Neural cell (in vitro differentiated cells): ENCODE results near the gene KLC4. TPM values are rescaled to one million over a fixed set of nuclear protein-coding genes. Genes with fewer than 3 reads are reported as not detected.
A peak's percentile ranks its signal among the peaks of the same experiment; 100 is the strongest.

Source experiments
- H2AFZ ChIP-seq: fragments of 200-600, 300-800 bp; sonication (generic), shearing (Covaris generic); 2 replicates; pipeline ENCODE4 v1.6.0; 2014; ENCODE audit warnings: low read depth, mild to moderate bottlenecking, antibody characterized with exemption, low read length, moderate library complexity
- H3F3A ChIP-seq: fragments of 200-600 bp; shearing (Covaris generic); 2 replicates; pipeline ENCODE4 v1.6.1; 2016; ENCODE audit warnings: mild to moderate bottlenecking, moderate library complexity, mixed read lengths, antibody characterized with exemption, low read length; ENCODE audit not compliant: insufficient read depth, poor library complexity, severe bottlenecking
- H3K27ac ChIP-seq: fragments of 200-600, 300-800 bp; sonication (generic), shearing (Covaris generic); 2 replicates; pipeline ENCODE4 v1.5.1; 2014; ENCODE audit warnings: mild to moderate bottlenecking, low read length, moderate library complexity
- H3K27me3 ChIP-seq: fragments of 300-800, 200-600 bp; sonication (generic), shearing (Covaris generic); 2 replicates; pipeline ENCODE4 v1.6.0; 2014; ENCODE audit warnings: mild to moderate bottlenecking, low read depth, low read length, moderate library complexity; ENCODE audit not compliant: insufficient read depth
- H3K36me3 ChIP-seq: fragments of 300-800, 200-600 bp; sonication (generic), shearing (Covaris generic); 2 replicates; pipeline ENCODE4 v1.5.1; 2014; ENCODE audit warnings: mild to moderate bottlenecking, antibody characterized with exemption, low read length, moderate library complexity; ENCODE audit not compliant: insufficient read depth
- H3K4me2 ChIP-seq: fragments of 300-800, 200-600 bp; sonication (generic), shearing (Covaris generic); 2 replicates; pipeline ENCODE4 v1.6.0; 2014; ENCODE audit warnings: mild to moderate bottlenecking, low read length
- H3K4me3 ChIP-seq: fragments of 300-800, 200-600 bp; sonication (generic), shearing (Covaris generic); 2 replicates; pipeline ENCODE4 v1.5.1; 2014; ENCODE audit warnings: mild to moderate bottlenecking, low read length, moderate library complexity
- H3K79me2 ChIP-seq: fragments of 200-600 bp; shearing (Covaris generic); replicated peaks from 2 replicates; pipeline ENCODE4 v1.6.0; 2014; ENCODE audit warnings: mild to moderate bottlenecking, low read length, moderate library complexity; ENCODE audit not compliant: insufficient read depth
- H3K9ac ChIP-seq: fragments of 300-800, 200-600 bp; sonication (generic), shearing (Covaris generic); 2 replicates; pipeline ENCODE4 v1.6.1; 2016; ENCODE audit warnings: mild to moderate bottlenecking, low read length, mixed read lengths
- H3K9me2 ChIP-seq: fragments of 200-600 bp; shearing (Covaris generic); 2 replicates; pipeline ENCODE4 v1.6.1; 2016; ENCODE audit warnings: mild to moderate bottlenecking, low read length, mixed read lengths; ENCODE audit not compliant: insufficient read depth
- H3K9me3 ChIP-seq: fragments of 200-600, 300-800 bp; sonication (generic), shearing (Covaris generic); 2 replicates; pipeline ENCODE4 v1.6.1; 2016; ENCODE audit warnings: mild to moderate bottlenecking, mixed run types, low read length, moderate library complexity, mixed read lengths
- H4K20me1 ChIP-seq: fragments of 200-600 bp; shearing (Covaris generic); 2 replicates; pipeline ENCODE4 v1.6.1; 2016; ENCODE audit warnings: mild to moderate bottlenecking, mixed run types; ENCODE audit not compliant: insufficient read depth
- EP300 ChIP-seq: fragments of 450-650 bp; conservative IDR thresholded peaks from 2 replicates; pipeline ENCODE4 v1.6.1; 2014; ENCODE audit warnings: antibody characterized with exemption, mild to moderate bottlenecking, moderate library complexity; ENCODE audit not compliant: poor library complexity, severe bottlenecking
- MXI1 ChIP-seq: fragments of 450-650 bp; conservative IDR thresholded peaks from 2 replicates; pipeline ENCODE4 v1.6.1; 2014; ENCODE audit warnings: antibody characterized with exemption, mild to moderate bottlenecking; ENCODE audit not compliant: poor library complexity, severe bottlenecking
- RAD21 ChIP-seq: fragments of 450-650 bp; conservative IDR thresholded peaks from 2 replicates; pipeline ENCODE4 v1.6.1; 2014; ENCODE audit warnings: antibody characterized with exemption, mild to moderate bottlenecking, moderate library complexity
- SMC3 ChIP-seq: fragments of 450-650 bp; conservative IDR thresholded peaks from 2 replicates; pipeline ENCODE4 v1.6.1; 2014; ENCODE audit warnings: antibody characterized with exemption, mild to moderate bottlenecking, moderate library complexity; ENCODE audit not compliant: poor library complexity
- TAF1 ChIP-seq: IDR thresholded peaks from 2 replicates; pipeline ENCODE4 v1.6.1; 2012; ENCODE audit warnings: low read depth
- polyA plus RNA-seq: library from polyadenylated mRNA; depleted of rRNA; stranded (reverse); fragments of >200 nt; gene quantifications from 2 replicates; pipeline ENCODE4 v1.2.3, GENCODE V29; 2014
- TF ChIP-seq, protein P1 (sequence below): IDR thresholded peaks from 2 replicates; pipeline ENCODE4 v1.6.1; 2012; ENCODE audit warnings: borderline replicate concordance
- TF ChIP-seq, protein P2 (sequence below): fragments of 450-650 bp; IDR thresholded peaks from 2 replicates; pipeline ENCODE4 v1.5.1; 2014; ENCODE audit warnings: antibody characterized with exemption, mild to moderate bottlenecking, moderate library complexity; ENCODE audit not compliant: poor library complexity, severe bottlenecking

Gene KLC4
- polyA plus RNA-seq, 1 donor from 2014 or later: 75.3 TPM

DNA sequence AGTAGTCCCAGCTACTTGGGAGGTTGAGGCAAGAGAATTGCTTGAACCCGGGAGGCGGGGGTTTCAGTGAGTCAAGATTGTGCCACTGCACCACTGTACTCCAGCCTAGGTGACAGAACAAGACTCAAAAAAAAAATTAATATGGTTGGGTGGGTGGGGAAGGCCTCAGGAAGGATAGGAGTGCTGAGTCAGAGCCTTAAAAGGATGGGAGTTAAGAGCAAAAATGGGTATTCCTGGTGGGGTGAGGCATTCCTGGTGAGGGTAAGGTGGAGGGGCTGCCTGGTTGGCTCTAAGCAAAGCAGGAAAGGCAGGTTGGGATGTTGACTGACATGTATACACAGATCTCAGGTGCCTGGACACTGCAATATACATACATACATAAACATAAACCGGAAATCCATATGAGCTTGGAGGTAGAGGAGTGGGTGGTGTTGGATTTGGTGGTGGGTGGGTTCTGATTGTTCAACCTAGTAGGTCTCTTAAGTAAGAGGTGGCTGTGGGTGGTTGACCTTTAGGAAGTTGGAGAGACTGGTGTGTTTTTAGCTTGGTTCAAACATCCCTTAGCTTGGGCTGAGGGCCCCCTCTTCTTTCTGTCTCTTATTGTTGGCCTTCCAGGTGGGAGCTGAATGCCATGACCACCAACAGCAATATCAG, 39.3 kb upstream of the KLC4 start:
- no peak for TF ChIP-seq EP300
- Histone ChIP-seq H3K79me2 (peaks cover 23% of the 10 kb centered on the region), H3K4me2 (no peak overlapping the region), H3K27ac (no peak overlapping the region), H2AFZ (no peak overlapping the region), H3K9me2 (no peaks in the 10 kb centered on the region), H4K20me1 (no peaks in the 10 kb centered on the region), H3K4me3 (no peak overlapping the region), H3K27me3 (no peaks in the 10 kb centered on the region), H3K9ac (no peak overlapping the region), H3F3A (no peaks in the 10 kb centered on the region), H3K9me3 (no peaks in the 10 kb centered on the region), H3K36me3 (no peaks in the 10 kb centered on the region)

DNA sequence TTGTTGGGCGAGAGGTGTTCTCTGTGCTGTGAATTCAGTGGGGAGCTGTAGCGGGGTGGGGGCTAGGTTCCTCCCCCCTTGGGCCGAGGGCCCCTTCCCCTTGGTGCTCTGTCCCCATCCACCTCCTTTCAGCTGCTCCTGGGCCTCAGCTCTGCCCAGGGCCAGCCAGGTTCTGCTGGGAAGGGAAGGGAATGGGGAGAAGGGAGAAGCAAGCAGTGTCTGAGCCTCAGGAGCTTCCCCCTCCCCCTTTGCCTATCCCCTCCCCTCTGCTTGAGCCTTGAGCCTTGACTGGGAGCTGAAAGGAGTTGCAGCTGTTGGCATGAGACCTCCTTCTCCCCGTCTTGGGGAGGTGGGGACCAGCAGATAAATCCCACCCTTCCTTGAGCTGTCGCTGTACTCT, 38.6 kb upstream of the KLC4 start:
- Histone ChIP-seq H3K27ac (peak overlapping the region; percentile 84), H3K79me2 (peaks cover 16% of the 10 kb centered on the region), H3K9me3 (no peaks in the 10 kb centered on the region), H3F3A (no peaks in the 10 kb centered on the region), H3K36me3 (no peaks in the 10 kb centered on the region), H3K9ac (peak overlapping the region; percentile 89), H3K4me2 (peak overlapping the region; percentile 80), H3K9me2 (no peaks in the 10 kb centered on the region), H4K20me1 (no peaks in the 10 kb centered on the region), H2AFZ (peak overlapping the region; percentile 45), H3K27me3 (no peaks in the 10 kb centered on the region), H3K4me3 (peak overlapping the region; percentile 86)
- TF ChIP-seq, protein P1, sequence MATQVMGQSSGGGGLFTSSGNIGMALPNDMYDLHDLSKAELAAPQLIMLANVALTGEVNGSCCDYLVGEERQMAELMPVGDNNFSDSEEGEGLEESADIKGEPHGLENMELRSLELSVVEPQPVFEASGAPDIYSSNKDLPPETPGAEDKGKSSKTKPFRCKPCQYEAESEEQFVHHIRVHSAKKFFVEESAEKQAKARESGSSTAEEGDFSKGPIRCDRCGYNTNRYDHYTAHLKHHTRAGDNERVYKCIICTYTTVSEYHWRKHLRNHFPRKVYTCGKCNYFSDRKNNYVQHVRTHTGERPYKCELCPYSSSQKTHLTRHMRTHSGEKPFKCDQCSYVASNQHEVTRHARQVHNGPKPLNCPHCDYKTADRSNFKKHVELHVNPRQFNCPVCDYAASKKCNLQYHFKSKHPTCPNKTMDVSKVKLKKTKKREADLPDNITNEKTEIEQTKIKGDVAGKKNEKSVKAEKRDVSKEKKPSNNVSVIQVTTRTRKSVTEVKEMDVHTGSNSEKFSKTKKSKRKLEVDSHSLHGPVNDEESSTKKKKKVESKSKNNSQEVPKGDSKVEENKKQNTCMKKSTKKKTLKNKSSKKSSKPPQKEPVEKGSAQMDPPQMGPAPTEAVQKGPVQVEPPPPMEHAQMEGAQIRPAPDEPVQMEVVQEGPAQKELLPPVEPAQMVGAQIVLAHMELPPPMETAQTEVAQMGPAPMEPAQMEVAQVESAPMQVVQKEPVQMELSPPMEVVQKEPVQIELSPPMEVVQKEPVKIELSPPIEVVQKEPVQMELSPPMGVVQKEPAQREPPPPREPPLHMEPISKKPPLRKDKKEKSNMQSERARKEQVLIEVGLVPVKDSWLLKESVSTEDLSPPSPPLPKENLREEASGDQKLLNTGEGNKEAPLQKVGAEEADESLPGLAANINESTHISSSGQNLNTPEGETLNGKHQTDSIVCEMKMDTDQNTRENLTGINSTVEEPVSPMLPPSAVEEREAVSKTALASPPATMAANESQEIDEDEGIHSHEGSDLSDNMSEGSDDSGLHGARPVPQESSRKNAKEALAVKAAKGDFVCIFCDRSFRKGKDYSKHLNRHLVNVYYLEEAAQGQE: no peak
- TF ChIP-seq, protein P2, sequence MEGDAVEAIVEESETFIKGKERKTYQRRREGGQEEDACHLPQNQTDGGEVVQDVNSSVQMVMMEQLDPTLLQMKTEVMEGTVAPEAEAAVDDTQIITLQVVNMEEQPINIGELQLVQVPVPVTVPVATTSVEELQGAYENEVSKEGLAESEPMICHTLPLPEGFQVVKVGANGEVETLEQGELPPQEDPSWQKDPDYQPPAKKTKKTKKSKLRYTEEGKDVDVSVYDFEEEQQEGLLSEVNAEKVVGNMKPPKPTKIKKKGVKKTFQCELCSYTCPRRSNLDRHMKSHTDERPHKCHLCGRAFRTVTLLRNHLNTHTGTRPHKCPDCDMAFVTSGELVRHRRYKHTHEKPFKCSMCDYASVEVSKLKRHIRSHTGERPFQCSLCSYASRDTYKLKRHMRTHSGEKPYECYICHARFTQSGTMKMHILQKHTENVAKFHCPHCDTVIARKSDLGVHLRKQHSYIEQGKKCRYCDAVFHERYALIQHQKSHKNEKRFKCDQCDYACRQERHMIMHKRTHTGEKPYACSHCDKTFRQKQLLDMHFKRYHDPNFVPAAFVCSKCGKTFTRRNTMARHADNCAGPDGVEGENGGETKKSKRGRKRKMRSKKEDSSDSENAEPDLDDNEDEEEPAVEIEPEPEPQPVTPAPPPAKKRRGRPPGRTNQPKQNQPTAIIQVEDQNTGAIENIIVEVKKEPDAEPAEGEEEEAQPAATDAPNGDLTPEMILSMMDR: no peak
- TF ChIP-seq RAD21 (no peak), EP300 (no peak), SMC3 (no peak), TAF1 (no peak), MXI1 (no peak)
